NOMO-1 (cell line): ENCODE data around the gene OR13J1.
"Not testable (repeated sequence)": the region's sequence is repeated elsewhere in the genome, so short reads cannot be mapped to it uniquely, and the experiment has no call there.

ENCODE experiments used
- DNase-seq, 2 experiments: peaks; one replicate each; lab custom pipeline; 2025; ENCODE audit not compliant: unreplicated experiment in 2 of 2; lab: John Stamatoyannopoulos, UW

Gene OR13J1

GRCh38 chr9:35905051-35905781 lies 35.0 kb upstream of the OR13J1 start:
- DNase-seq = no peak

- DNase-seq = no peak
These were observed 34.1 kb upstream of the OR13J1 start for GRCh38 chr9:35904338-35904737.

- peak in 1 of 2 experiments; percentile 60 for DNase-seq
These were observed 32.8 kb upstream of the OR13J1 start for GRCh38 chr9:35903049-35903448.

GRCh38 chr9:35899021-35899420 lies 28.8 kb upstream of the OR13J1 start:
- no peak for DNase-seq

- no peak for DNase-seq
These were observed 28.1 kb upstream of the OR13J1 start for GRCh38 chr9:35898337-35898736.

- not testable (repeated sequence) for DNase-seq
These were observed 27.3 kb upstream of the OR13J1 start for GRCh38 chr9:35897376-35898099.

GRCh38 chr9:35896570-35896969 lies 26.4 kb upstream of the OR13J1 start:
- DNase-seq = no peak

- DNase-seq = no peak
These were observed 21.9 kb upstream of the OR13J1 start for GRCh38 chr9:35892051-35892450.

GRCh38 chr9:35891646-35892045 lies 21.4 kb upstream of the OR13J1 start:
- peak; percentile 65 to 77 for DNase-seq

GRCh38 chr9:35884908-35885307 lies 14.7 kb upstream of the OR13J1 start:
- DNase-seq = not testable (repeated sequence)

GRCh38 chr9:35882996-35883395 lies 12.8 kb upstream of the OR13J1 start:
- no peak for DNase-seq

GRCh38 chr9:35882263-35882848 lies 12.2 kb upstream of the OR13J1 start:
- peak in 1 of 2 experiments; percentile 38 for DNase-seq

GRCh38 chr9:35872505-35872904 lies 2.3 kb upstream of the OR13J1 start:
- no peak for DNase-seq

GRCh38 chr9:35871545-35871944 lies 1.3 kb upstream of the OR13J1 start:
- DNase-seq = no peak

- DNase-seq = no peak
These were observed 482 bp downstream of the OR13J1 start for GRCh38 chr9:35869621-35870216.

GRCh38 chr9:35868933-35869332 lies 1.3 kb downstream of the OR13J1 start:
- no peak for DNase-seq

GRCh38 chr9:35867538-35867937 lies 2.7 kb downstream of the OR13J1 start:
- no peak for DNase-seq

- no peak for DNase-seq
These were observed 5.4 kb downstream of the OR13J1 start for GRCh38 chr9:35864695-35865255.

- no peak for DNase-seq
These were observed 6.6 kb downstream of the OR13J1 start for GRCh38 chr9:35863583-35863982.

GRCh38 chr9:35862328-35862727 lies 7.9 kb downstream of the OR13J1 start:
- no peak for DNase-seq
